GM23338 (cell line): ENCODE data around the gene PTGS1.
"Not testable (repeated sequence)": the region's sequence is repeated elsewhere in the genome, so short reads cannot be mapped to it uniquely, and the experiment has no call there.

ENCODE experiments used
- CREB1 ChIP-seq: fragments of 250-450 bp; sonication (Bioruptor Pico); IDR thresholded peaks from 2 replicates; pipeline ENCODE4 v1.5.0; 2020; ENCODE audit warnings: low read depth, mild to moderate bottlenecking, moderate library complexity
- CTCF ChIP-seq, 2 experiments: fragments of 200-600 bp in 1 of 2; sonication (generic) in 1 of 2; conservative IDR thresholded peaks; 2 replicates each; pipeline versions ENCODE4 v1.5.1 to v1.6.1; 2016 to 2017; ENCODE audit warnings: antibody characterized with exemption in 2 of 2, low read depth in 2 of 2, mild to moderate bottlenecking in 2 of 2, moderate library complexity in 1 of 2
- ETS1 ChIP-seq: IDR thresholded peaks from 2 replicates; pipeline ENCODE4 v1.6.1; 2016; ENCODE audit warnings: antibody characterized with exemption
- EZH2 ChIP-seq: fragments of 200-600 bp; sonication (generic); IDR thresholded peaks from one replicate; pipeline ENCODE4 v1.8.0; 2017; ENCODE audit warnings: antibody characterized with exemption, mild to moderate bottlenecking, low read depth; ENCODE audit not compliant: unreplicated experiment
- EZH2phosphoT487 ChIP-seq: fragments of 200-600 bp; sonication (generic); IDR thresholded peaks from one replicate; pipeline ENCODE4 v1.8.1; 2018; ENCODE audit warnings: antibody characterized with exemption; ENCODE audit not compliant: unreplicated experiment
- NANOG ChIP-seq: IDR thresholded peaks from 2 replicates; pipeline ENCODE4 v1.6.1; 2016; ENCODE audit warnings: antibody characterized with exemption, borderline replicate concordance
- POLR2AphosphoS5 ChIP-seq: IDR thresholded peaks from 2 replicates; pipeline ENCODE4 v1.6.1; 2016; ENCODE audit warnings: antibody characterized with exemption, low read depth
- REST ChIP-seq: IDR thresholded peaks from one replicate; pipeline ENCODE4 v1.6.1; 2018; ENCODE audit warnings: antibody characterized with exemption; ENCODE audit not compliant: unreplicated experiment
- STAT1 ChIP-seq: IDR thresholded peaks from one replicate; pipeline ENCODE4 v1.6.1; 2016; ENCODE audit warnings: antibody characterized with exemption; ENCODE audit not compliant: unreplicated experiment
- ZNF114 ChIP-seq: fragments of 250-450 bp; sonication (Bioruptor Pico); IDR thresholded peaks from 2 replicates; pipeline ENCODE4 v1.5.0; 2020; ENCODE audit warnings: mild to moderate bottlenecking, moderate library complexity
- ZNF331 ChIP-seq: fragments of 250-450 bp; sonication (Bioruptor Pico); IDR thresholded peaks from 2 replicates; pipeline ENCODE4 v1.5.0; 2020; ENCODE audit warnings: low read depth, mild to moderate bottlenecking, moderate library complexity
- ZNF462 ChIP-seq: fragments of 250-450 bp; sonication (Bioruptor Pico); IDR thresholded peaks from 2 replicates; pipeline ENCODE4 v1.5.0; 2020; ENCODE audit warnings: mild to moderate bottlenecking, moderate library complexity

- TF ChIP-seq CTCF (conservative IDR thresholded peaks at IDR 0.05; ENCODE audit: low read depth in 2 of 2); ZNF331; POLR2AphosphoS5; REST; EZH2phosphoT487; EZH2; ETS1; ZNF114 (CRISPR knock-in tag); CREB1 (CRISPR knock-in tag); ZNF462 (CRISPR knock-in tag); NANOG; STAT1: not testable (repeated sequence)
These were observed 46.2 kb upstream of the PTGS1 start for GRCh38 chr9:122324665-122325064.
